Heart left ventricle (tissue), 16 donors: ENCODE measurements around the gene PLAGL2. TPM values are rescaled to one million over a fixed set of nuclear protein-coding genes. Genes with fewer than 3 reads are reported as not detected.

Experiments
- ATAC-seq, 4 donors: fragments of 200-7000 bp; cut with Tn5 transposase; one replicate each; pipeline ENCODE4 v1.9.1; 2020 to 2022; ENCODE audit warnings: moderate library complexity in 4 of 4, mild to moderate bottlenecking in 3 of 4, moderate number of reproducible peaks in 1 of 4
- DNase-seq, 5 donors: peaks; one replicate each; pipeline ENCODE4 v3.0.0-alpha.2; 2020
- H3K27ac ChIP-seq, 12 donors: fragments of 200-600 bp; sonication (generic) in 4 of 12; one replicate each; pipeline versions ENCODE4 v1.5.0 to v1.8.0; 2016 to 2022; ENCODE audit warnings: mild to moderate bottlenecking in 2 of 12
- H3K27me3 ChIP-seq, 9 donors: fragments of 200-600 bp; sonication (generic) in 2 of 9; one replicate each; pipeline versions ENCODE4 v1.5.1 to v1.8.0; 2016 to 2022; ENCODE audit warnings: mild to moderate bottlenecking in 3 of 9
- H3K36me3 ChIP-seq, 9 donors: fragments of 200-600 bp; sonication (generic) in 2 of 9; one replicate each; pipeline versions ENCODE4 v1.5.0 to v1.8.0; 2018 to 2022; ENCODE audit warnings: mild to moderate bottlenecking in 2 of 9
- H3K4me1 ChIP-seq, 12 donors: fragments of 200-600 bp; sonication (generic) in 4 of 12; one replicate each; pipeline versions ENCODE4 v1.5.0 to v1.8.0; 2016 to 2022; ENCODE audit warnings: mild to moderate bottlenecking in 3 of 12
- H3K4me3 ChIP-seq, 12 donors: fragments of 200-600 bp; sonication (generic) in 4 of 12; one replicate each; pipeline versions ENCODE4 v1.5.0 to v1.8.0; 2017 to 2022; ENCODE audit warnings: mild to moderate bottlenecking in 9 of 12, moderate library complexity in 4 of 12
- H3K9me3 ChIP-seq, 12 donors: fragments of 200-600 bp; sonication (generic) in 4 of 12; one replicate each; pipeline versions ENCODE4 v1.5.0 to v1.8.0; 2016 to 2022; ENCODE audit warnings: mild to moderate bottlenecking in 1 of 12
- POLR2A ChIP-seq, 2 donors: fragments of 450-650 bp; IDR thresholded peaks; one replicate each; pipeline ENCODE4 v1.6.1; 2017; ENCODE audit warnings: antibody characterized with exemption in 2 of 2, mild to moderate bottlenecking in 2 of 2, moderate library complexity in 2 of 2
- WGBS, 4 donors: extraction: QIAGEN DNeasy Blood & Tissue Kit in 2 of 4; methylation state at CpG; one replicate each; pipeline versions ENCODE4 v1.1.5 to v1.1.7; 2013 to 2018; 5-methylcytosine and 5-hydroxymethylcytosine counted together
- intact Hi-C, 10 donors: fragments of 100-400 bp; cut with DNase I; formaldehyde crosslinking; loops; one replicate each; pipeline versions ENCODE4 v1.11.1 to v1.14.2; 2022
- polyA plus RNA-seq, 2 donors: library from polyadenylated mRNA; stranded (reverse); fragments of 200-250 nt; gene quantifications; one replicate each; pipeline ENCODE4 v1.2.3, GENCODE V29; 2013
- total RNA-seq, 9 donors: library from RNA; depleted of rRNA in 2 of 9; stranded (reverse); fragments of >200 nt in 2 of 9; fragmentation: NEBNext Ultra II Directional in 3 of 9; extraction: Animal tissue kit (Norgen Biotek cat#: 25700) in 3 of 9; gene quantifications; one replicate each; pipeline versions ENCODE4 v1.1.0 to v1.2.4, GENCODE V29; 2016 to 2023
- TF ChIP-seq, protein P1 (sequence below), 12 donors: fragments of 200-600 bp; sonication (generic) in 4 of 12; IDR thresholded peaks; one replicate each; pipeline versions ENCODE4 v1.5.0 to v1.8.0; 2018 to 2022; ENCODE audit warnings: antibody characterized with exemption in 12 of 12, mild to moderate bottlenecking in 5 of 12
- donor health status: ischemic (EF 13 %, LVEDD 7.1; RV severe dilation, severe dysfunction).
- donor health status: healthy with polysubstance abuse.
- donor health status: DM: no; HTN: yes; CAD: no.
- donor health status: DM: no; HTN: no; CAD: no.
- donor health status: ischemic (EF 25% LVEDD 6.9; RV normal size, moderate dysfunction).
- donor health status: ischemic (EF 25% LVEDD 5.7; RV mildly dilated, moderate dysfunction).
- donor health status: healthy.
- donor health status: DM: yes; HTN: yes; CAD: no.
- donor health status: ischemic (EF 35%, LVEDD 5.7; RV mildly dilated, moderate dysfunction).
- donor health status: nonischemic (EF 11% LVEDD 7.7; RV severe dilation, severe dysfunction).
- donor health status: DM: yes; HTN: yes; CAD: no.
- donor health status: PGD.
- donor health status: ischemic (EF 29% LVEDD 5.4; RV normal size, mild dysfunction).
- donor health status: nonischemic (EF 23%, LVEDD 6.1; RV moderate dilation, normal function).

PLAGL2 gene
- total and polyA plus RNA-seq, 11 donors, result 4.0 to 9.9 (median 6.3) TPM

DNA sequence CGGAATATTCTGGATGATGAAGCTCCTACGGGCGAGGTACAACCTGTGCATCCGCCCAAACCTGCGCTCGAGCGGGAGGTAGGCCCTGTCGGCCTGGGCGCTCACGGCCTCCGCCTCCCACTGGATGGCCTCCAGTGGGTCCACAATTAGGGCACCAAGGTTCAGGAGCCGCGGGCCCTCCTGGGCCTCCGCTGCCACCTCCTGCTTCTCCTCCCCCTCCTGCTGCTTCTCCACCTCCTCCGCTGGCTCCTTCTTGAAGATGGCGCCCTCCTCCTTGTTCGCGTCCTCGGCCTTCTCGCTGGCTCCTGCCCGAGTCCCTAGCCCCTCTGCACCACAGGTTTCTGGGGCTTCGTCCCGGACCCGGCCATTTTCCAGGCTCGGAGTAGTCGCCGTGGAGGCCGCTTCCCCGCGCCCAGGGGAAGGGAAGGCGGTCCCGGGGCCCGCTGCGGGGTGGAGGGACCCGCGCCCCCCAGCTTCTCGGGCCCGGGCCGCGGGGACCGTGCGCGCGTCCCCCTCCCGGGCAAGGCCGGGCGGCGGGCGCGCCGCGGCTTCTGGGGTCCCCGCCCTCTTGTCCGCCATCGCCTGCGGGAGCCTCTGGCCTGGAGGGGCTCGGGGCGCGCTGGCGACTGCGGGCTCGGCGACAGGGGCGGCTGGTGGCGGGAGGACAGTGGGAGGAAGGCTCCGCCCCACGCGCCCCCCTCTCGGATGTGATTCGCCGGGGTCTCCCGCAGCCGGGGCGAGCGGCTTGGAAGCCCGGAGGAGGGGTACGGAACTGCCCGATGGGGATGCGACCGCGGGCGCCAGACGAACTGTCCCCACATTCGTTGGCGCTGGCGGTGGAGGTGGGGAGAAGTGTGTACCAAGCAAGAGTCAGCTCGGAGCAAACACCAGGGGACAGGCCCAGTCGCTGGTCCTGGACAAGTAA, 17.6 kb downstream of the PLAGL2 start:
- intact Hi-C loops, result no loop called here
- Histone ChIP-seq H3K4me1 (peaks cover 0 to 54% (median 30%) of the 10 kb centered on the region in 12 donors), H3K27ac (peak overlapping the region; percentile 57 to 85 (median 76)), H3K27me3 (no peaks in the 10 kb centered on the region), H3K36me3 (peaks cover 0 to 8% (median 2%) of the 10 kb centered on the region in 9 donors), H3K4me3 (peak overlapping the region; percentile 61 to 86 (median 70)), H3K9me3 (no peaks in the 10 kb centered on the region)
- 5 to 12% (median 8%) methylated on average over 45 to 88 of the region's 88 CpGs for WGBS, 4 donors
- peak; percentile 48 to 69 (median 56) for DNase-seq
- TF ChIP-seq, protein P1, sequence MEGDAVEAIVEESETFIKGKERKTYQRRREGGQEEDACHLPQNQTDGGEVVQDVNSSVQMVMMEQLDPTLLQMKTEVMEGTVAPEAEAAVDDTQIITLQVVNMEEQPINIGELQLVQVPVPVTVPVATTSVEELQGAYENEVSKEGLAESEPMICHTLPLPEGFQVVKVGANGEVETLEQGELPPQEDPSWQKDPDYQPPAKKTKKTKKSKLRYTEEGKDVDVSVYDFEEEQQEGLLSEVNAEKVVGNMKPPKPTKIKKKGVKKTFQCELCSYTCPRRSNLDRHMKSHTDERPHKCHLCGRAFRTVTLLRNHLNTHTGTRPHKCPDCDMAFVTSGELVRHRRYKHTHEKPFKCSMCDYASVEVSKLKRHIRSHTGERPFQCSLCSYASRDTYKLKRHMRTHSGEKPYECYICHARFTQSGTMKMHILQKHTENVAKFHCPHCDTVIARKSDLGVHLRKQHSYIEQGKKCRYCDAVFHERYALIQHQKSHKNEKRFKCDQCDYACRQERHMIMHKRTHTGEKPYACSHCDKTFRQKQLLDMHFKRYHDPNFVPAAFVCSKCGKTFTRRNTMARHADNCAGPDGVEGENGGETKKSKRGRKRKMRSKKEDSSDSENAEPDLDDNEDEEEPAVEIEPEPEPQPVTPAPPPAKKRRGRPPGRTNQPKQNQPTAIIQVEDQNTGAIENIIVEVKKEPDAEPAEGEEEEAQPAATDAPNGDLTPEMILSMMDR (IDR thresholded peaks at IDR 0.05), result peak in 1 of 12 donors; percentile 17
- TF ChIP-seq POLR2A (IDR thresholded peaks at IDR 0.05), result no peak
- ATAC-seq, result peak; percentile 15 to 54 (median 38)

DNA sequence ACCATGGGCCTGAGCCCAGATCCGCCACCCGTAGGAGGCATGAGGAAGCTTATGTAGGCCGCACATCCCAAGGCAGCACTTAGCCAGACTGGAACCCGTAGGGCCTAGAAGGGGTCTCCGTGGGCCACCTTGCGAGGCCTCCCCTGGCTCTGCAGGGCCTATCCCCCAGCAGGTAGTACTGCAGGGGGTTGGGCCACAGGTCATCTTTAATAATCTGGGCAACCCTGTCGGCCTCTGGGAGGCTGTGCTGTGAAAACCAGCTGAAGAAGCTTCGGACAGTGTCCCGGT, 18.5 kb downstream of the PLAGL2 start:
- peak overlapping the region in 8 of 12 donors; percentile 63 to 86 (median 72) for H3K4me3 ChIP-seq
- H3K4me1 ChIP-seq, result peaks cover 0 to 52% (median 30%) of the 10 kb centered on the region in 12 donors
- no peak for TF ChIP-seq POLR2A (IDR thresholded peaks at IDR 0.05)
- TF ChIP-seq, protein P1 (IDR thresholded peaks at IDR 0.05), result no peak
- DNase-seq, result no peak
- WGBS, 4 donors, result 87 to 94% (median 93%) methylated on average over 7 to 9 of the region's 9 CpGs
- intact Hi-C loops, result no loop called here
- no peaks in the 10 kb centered on the region for H3K27me3 ChIP-seq
- H3K9me3 ChIP-seq, result no peaks in the 10 kb centered on the region
- ATAC-seq, result no peak
- H3K27ac ChIP-seq, result peak overlapping the region in 2 of 12 donors; percentile 79 to 85
- peaks cover 0 to 3% (median 0%) of the 10 kb centered on the region in 9 donors for H3K36me3 ChIP-seq

DNA sequence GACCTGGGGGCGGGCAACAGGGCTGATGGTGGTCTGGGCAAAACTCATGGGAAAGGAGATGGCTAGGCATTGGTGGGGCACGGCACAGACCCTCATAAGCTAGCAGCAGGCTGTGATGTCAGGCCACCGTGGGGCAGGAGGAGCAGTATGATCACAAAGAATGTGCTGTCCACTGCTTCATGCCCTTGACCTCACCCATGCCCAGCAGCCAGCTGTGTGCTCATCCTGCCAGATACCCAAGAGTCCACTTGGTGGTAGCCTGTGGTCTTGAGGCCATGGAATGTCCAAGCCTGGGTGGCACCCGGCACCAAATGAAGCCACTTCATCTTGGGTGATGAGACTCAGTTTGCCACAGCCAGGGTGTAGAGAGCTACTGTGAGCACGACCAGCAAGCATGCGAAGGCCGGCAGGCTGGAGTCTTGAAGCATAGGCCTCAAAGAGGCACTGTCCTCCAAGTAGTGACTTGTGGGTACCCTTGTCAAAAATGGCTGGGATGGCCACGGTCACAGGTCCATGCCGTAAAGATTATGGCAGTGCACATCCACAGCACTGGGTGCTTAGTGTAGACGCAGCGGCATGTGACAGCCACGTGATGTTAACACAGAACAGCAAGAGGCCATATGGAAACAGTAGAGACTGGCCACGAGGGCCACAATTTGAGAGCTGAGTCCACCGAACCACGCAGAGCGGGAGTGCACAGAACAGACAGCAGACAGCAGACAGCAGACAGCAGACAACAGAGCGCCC, 19.0 kb downstream of the PLAGL2 start:
- no peaks in the 10 kb centered on the region for H3K27me3 ChIP-seq
- peak overlapping the region in 4 of 12 donors; percentile 73 to 86 (median 76) for H3K4me3 ChIP-seq
- no peaks in the 10 kb centered on the region for H3K9me3 ChIP-seq
- H3K4me1 ChIP-seq, result peaks cover 0 to 47% (median 30%) of the 10 kb centered on the region in 12 donors
- no peak for DNase-seq
- WGBS, 4 donors, result 95 to 98% (median 96%) methylated on average over 16 to 17 of the region's 17 CpGs
- peaks cover 0 to 3% (median 0%) of the 10 kb centered on the region in 9 donors for H3K36me3 ChIP-seq
- TF ChIP-seq, protein P1 (IDR thresholded peaks at IDR 0.05), result no peak
- TF ChIP-seq POLR2A (IDR thresholded peaks at IDR 0.05), result no peak
- ATAC-seq, result no peak
- H3K27ac ChIP-seq, result no peak overlapping the region
- intact Hi-C loops, result no loop called here

DNA sequence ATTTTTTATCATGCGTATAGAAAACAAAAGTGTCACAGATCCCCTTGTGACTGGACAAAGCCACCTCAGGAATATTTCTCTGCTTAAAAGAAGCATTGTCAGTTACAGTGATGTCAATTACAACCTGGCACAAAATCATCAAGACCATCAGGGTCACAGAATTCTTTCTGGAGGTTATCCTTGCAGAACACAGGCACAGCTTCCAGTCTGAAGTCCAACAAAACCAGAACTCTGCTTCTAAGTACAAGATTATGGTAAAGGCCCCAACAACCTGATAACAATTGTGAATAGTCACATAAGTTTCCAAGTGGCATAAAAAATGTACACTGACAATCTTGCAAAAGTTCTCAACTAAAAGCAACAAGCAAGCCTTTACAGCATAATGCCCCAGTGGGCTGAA, 21.0 kb downstream of the PLAGL2 start:
- intact Hi-C loops, result no loop called here
- H3K27me3 ChIP-seq, result no peaks in the 10 kb centered on the region
- WGBS, 4 donors, result 89 to 100% (median 92%) methylated on average over 1 of the region's 1 CpG
- ATAC-seq, result no peak
- H3K36me3 ChIP-seq, result peaks cover 0 to 3% (median 0%) of the 10 kb centered on the region in 9 donors
- H3K27ac ChIP-seq, result no peak overlapping the region
- TF ChIP-seq POLR2A (IDR thresholded peaks at IDR 0.05), result no peak
- TF ChIP-seq, protein P1 (IDR thresholded peaks at IDR 0.05), result no peak
- no peaks in the 10 kb centered on the region for H3K9me3 ChIP-seq
- peaks cover 0 to 27% (median 19%) of the 10 kb centered on the region in 12 donors for H3K4me1 ChIP-seq
- DNase-seq, result no peak
- no peak overlapping the region for H3K4me3 ChIP-seq
